Stimulated activated CD4-positive, alpha-beta T cell treated with anti-CD3 and anti-CD28 coated beads, Interleukin-2, amount 100 ng/mL, for 4 hours (primary cell): ENCODE results near the gene KCNJ14.

Source experiments
- DNase-seq: peaks from one replicate; pipeline ENCODE4 v3.0.0-alpha.2; 2020; ENCODE audit warnings: low read depth

The KCNJ14 gene

GRCh38 chr19:48508729-48509411 is 53.5 kb downstream of the KCNJ14 start:
- DNase-seq: no peak

- DNase-seq: no peak
These were observed 54.3 kb downstream of the KCNJ14 start for GRCh38 chr19:48509467-48510194.

GRCh38 chr19:48510421-48511268 is 55.3 kb downstream of the KCNJ14 start:
- peak; percentile 70 for DNase-seq

GRCh38 chr19:48511321-48511731 is 56.0 kb downstream of the KCNJ14 start:
- DNase-seq: no peak

- DNase-seq: peak; percentile 70
These were observed 56.6 kb downstream of the KCNJ14 start, which contains the start of gene LMTK3 for GRCh38 chr19:48511800-48512503. Gene LMTK3, minus strand, starts transcription at chr19:48511835. Its CDS starts 259 bp downstream, at chr19:48511576.

- DNase-seq: no peak
These were observed 57.3 kb downstream of the KCNJ14 start for GRCh38 chr19:48512504-48513288.

GRCh38 chr19:48513289-48514122 is 58.1 kb downstream of the KCNJ14 start:
- DNase-seq: peak; percentile 63

GRCh38 chr19:48514123-48514458 is 58.7 kb downstream of the KCNJ14 start:
- no peak for DNase-seq

GRCh38 chr19:48516536-48516935 is 61.2 kb downstream of the KCNJ14 start:
- no peak for DNase-seq
